Ascending aorta (tissue), 2 donors: ENCODE measurements around the gene CACNB1. TPM values are rescaled to one million over a fixed set of nuclear protein-coding genes. Genes with fewer than 3 reads are reported as not detected.

Experiments used
- DNase-seq, 2 donors: peaks; one replicate each; pipeline ENCODE4 v3.0.0-alpha.2; 2019; ENCODE audit warnings: low spot score in 2 of 2
- H3K27ac ChIP-seq, 2 donors: fragments of 200-600 bp; sonication (generic); one replicate each; pipeline ENCODE4 v1.5.1; 2016 to 2017; ENCODE audit warnings: mild to moderate bottlenecking in 1 of 2
- H3K27me3 ChIP-seq: fragments of 200-600 bp; sonication (generic); one replicate; pipeline ENCODE4 v1.5.1; 2017
- H3K36me3 ChIP-seq, 2 donors: fragments of 200-600 bp; sonication (generic); one replicate each; pipeline ENCODE4 v1.5.1; 2016
- H3K4me1 ChIP-seq, 2 donors: fragments of 200-600 bp; sonication (generic); one replicate each; pipeline ENCODE4 v1.5.1; 2016 to 2017; ENCODE audit warnings: mild to moderate bottlenecking in 1 of 2
- H3K4me3 ChIP-seq, 2 donors: fragments of 200-600 bp; sonication (generic); one replicate each; pipeline ENCODE4 v1.5.1; 2016 to 2017; ENCODE audit warnings: mild to moderate bottlenecking in 1 of 2
- H3K9me3 ChIP-seq, 2 donors: fragments of 200-600 bp; sonication (generic); one replicate each; pipeline ENCODE4 v1.5.1; 2016
- CTCF ChIP-seq, 3 experiments: fragments of 200-600 bp in 2 of 3; fragments of 450-650 bp in 1 of 3; sonication (generic) in 2 of 3; IDR thresholded peaks; one replicate each; pipeline ENCODE4 v1.5.1; 2016 to 2019; ENCODE audit warnings: antibody characterized with exemption in 3 of 3, mild to moderate bottlenecking in 1 of 3, moderate library complexity in 1 of 3
- intact Hi-C: fragments of 100-400 bp; cut with DNase I; formaldehyde crosslinking; loops from one replicate; pipeline ENCODE4 v1.15.1; 2023
- total RNA-seq: library from RNA; depleted of rRNA; stranded (reverse); fragments of >200 nt; gene quantifications from one replicate; pipeline ENCODE4 v1.1.0, GENCODE V29; 2016

Gene CACNB1
- total RNA-seq, 1 donor from 2014 or later: 9.6 TPM

DNA sequence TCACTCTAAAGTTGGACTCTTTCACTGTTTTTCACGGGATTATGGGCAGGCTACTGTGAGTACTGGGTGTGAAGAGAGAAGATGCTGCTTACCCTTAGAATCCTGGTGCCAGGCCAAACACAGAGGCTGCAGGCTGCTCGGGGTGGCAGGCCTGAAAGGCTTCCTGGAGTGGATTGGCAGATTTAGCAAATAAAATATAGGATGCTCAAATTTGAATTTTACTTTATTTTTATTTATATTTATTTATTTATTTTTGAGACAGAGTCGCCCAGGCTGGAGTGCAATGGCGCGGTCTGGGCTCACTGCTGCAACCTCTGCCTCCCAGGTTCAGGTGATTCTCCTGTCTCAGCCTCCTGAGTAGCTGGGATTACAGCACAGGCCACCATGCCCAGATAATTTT, 43.2 kb upstream of the CACNB1 start:
- Histone ChIP-seq H3K27ac (no peak overlapping the region), H3K36me3 (no peaks in the 10 kb centered on the region), H3K4me3 (no peak overlapping the region), H3K9me3 (no peaks in the 10 kb centered on the region), H3K4me1 (peaks cover 0 to 11% of the 10 kb centered on the region in 2 donors), H3K27me3 (no peaks in the 10 kb centered on the region)
- TF ChIP-seq CTCF (IDR thresholded peaks at IDR 0.05): no peak
- no peak for DNase-seq
- intact Hi-C loops: no loop called here

- Histone ChIP-seq H3K27ac (no peak overlapping the region), H3K27me3 (no peaks in the 10 kb centered on the region), H3K4me1 (peaks cover 0 to 11% of the 10 kb centered on the region in 2 donors), H3K9me3 (no peaks in the 10 kb centered on the region), H3K36me3 (no peaks in the 10 kb centered on the region), H3K4me3 (no peak overlapping the region)
- DNase-seq: no peak
- intact Hi-C loops: no loop called here
- peak in 2 of 3 experiments; percentile 35 to 44 for TF ChIP-seq CTCF (IDR thresholded peaks at IDR 0.05)
These were observed 42.3 kb upstream of the CACNB1 start for GRCh38 chr17:39239640-39240314.

DNA sequence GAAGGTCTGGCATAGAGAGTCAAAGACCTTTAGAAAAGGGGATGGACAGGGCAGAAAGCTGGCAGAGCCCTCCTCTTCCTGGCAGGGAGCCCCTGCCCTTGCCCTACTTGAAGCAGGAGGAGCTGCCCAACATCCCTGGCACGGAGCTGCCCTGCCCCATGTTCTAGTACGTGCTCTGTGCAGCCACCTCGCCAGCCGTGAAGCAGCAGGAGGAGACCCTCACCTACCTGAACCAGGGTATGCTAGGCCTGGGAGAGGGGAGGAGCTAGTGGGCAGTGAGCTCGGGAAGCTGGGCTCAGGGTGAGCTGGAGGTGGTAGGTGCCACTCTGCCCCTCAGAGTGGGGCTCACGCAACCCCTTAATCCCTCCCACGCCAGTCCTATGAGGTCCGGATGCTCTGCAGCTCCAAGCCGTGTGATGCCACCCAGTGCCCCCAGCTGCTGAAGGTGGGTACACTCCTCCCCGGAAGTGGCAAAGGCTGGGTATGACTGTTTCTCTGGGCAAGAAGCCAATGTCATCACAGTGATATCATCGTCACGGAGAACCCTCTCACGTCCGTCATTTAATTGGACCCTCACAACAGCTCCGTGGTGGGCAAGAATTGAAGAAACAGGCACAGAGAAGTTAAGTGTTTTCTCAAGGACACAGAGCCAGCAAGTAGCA, 41.0 kb upstream of the CACNB1 start:
- Histone ChIP-seq H3K4me3 (peak overlapping the region in 1 of 2 donors; percentile 9), H3K9me3 (no peaks in the 10 kb centered on the region), H3K27me3 (no peaks in the 10 kb centered on the region), H3K36me3 (no peaks in the 10 kb centered on the region), H3K27ac (no peak overlapping the region), H3K4me1 (peaks cover 0 to 8% of the 10 kb centered on the region in 2 donors)
- intact Hi-C loops: no loop called here
- no peak for TF ChIP-seq CTCF (IDR thresholded peaks at IDR 0.05)
- DNase-seq: peak in 1 of 2 donors; percentile 78

DNA sequence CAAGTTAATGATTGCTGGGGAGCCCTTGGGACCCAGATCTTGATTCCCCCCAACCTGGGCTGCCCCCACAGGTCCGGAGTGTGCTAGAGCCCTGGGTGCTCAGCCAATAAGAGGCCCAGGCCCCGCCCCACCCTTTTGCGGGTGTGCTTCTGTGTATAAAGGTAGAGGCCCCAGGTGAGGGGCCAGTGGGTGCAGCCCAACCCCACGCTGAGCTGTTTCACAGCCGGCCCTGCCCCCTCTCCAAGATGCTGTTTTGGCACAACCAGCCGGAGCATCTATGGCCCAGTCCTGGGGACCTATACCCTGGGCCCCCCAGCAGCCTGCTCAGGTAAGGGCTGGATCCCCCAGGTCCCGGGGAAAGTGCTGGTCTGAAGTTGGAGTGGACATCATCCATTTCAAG, 40.1 kb upstream of the CACNB1 start:
- TF ChIP-seq CTCF (IDR thresholded peaks at IDR 0.05): no peak
- intact Hi-C loops: no loop called here
- Histone ChIP-seq H3K4me3 (no peak overlapping the region), H3K27me3 (no peaks in the 10 kb centered on the region), H3K36me3 (no peaks in the 10 kb centered on the region), H3K4me1 (peaks cover 0 to 8% of the 10 kb centered on the region in 2 donors), H3K27ac (no peak overlapping the region), H3K9me3 (no peaks in the 10 kb centered on the region)
- DNase-seq: peak in 1 of 2 donors; percentile 57

DNA sequence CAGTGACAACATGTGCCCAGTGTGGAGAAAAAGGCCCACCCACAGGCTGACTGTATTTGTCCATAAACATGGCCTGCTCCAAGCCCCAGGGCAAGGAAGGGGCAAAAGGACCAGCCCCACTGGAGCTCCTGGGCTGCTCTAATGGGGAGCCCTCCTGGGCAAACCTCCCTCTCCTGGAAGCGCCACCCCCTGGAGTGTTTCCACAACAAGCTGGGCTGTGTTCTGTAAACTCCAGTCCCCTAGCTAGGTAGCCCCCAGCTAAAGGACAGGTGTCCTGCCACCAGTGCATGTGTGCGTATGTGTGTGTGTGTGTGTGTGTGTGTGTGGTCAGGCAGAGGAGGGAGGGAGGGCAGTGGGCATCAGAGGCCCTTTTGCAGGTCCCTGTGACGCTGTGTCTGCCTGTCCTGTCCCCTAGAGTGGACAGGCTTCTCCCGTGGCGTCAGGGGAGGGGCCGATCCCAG, 39.5 kb upstream of the CACNB1 start:
- no peak overlapping the region for H3K4me3 ChIP-seq
- H3K36me3 ChIP-seq: no peaks in the 10 kb centered on the region
- H3K9me3 ChIP-seq: no peaks in the 10 kb centered on the region
- no peaks in the 10 kb centered on the region for H3K27me3 ChIP-seq
- H3K4me1 ChIP-seq: peaks cover 0 to 10% of the 10 kb centered on the region in 2 donors
- intact Hi-C loops: no loop called here
- no peak overlapping the region for H3K27ac ChIP-seq
- DNase-seq: peak in 1 of 2 donors; percentile 56
- TF ChIP-seq CTCF (IDR thresholded peaks at IDR 0.05): no peak
